ENCODE measurements around the gene SPRY2.

Gene SPRY2

DNA sequence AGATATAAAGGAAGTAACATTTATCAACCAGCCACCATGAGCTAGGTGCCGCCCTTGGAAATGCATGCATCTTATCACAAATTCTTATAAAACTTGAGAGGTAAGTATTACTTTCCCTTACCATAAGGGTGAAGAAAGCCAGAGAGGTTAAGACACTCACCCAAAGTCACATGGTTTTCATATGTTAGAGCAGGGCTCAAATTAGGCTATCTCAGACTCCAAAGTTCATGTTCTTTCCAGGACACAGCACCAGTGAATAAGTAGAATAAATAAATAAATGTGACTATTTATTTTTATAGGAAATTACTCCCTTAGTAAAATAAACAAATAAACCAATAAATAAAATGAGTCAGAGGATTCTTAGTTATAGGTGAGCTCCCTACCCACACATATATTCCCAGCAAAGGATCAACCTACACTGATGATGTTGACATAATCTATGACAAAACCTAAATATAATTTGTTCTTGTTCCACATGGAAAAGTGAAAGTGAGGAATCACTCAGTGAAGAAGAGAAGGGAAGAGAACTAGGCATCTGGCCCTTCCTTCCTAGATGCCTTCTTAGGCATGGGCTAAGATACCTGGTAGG, 27.2 kb downstream of the SPRY2 start:
- no peak for DNase-seq (ENCODE audit: low read depth)

DNA sequence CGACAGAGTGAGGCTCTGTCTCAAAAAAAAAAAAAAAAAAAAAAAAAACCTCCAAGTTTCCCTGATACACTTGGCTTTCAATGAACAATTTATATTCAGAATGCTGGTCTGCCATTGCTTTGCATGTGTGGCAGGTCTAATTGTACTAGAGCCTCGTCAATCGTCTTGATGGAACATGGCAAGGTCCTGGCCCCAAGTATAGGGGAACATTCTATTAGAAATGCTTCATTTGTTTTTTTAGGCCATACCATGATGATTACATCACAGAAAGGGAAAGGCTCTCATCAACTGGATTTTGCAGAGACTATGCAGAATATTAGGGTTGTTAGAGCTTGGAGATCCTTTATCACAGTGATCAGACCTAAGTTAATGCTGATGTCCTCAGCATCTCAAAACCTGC, 28.0 kb downstream of the SPRY2 start:
- DNase-seq (ENCODE audit: low read depth), result peak; percentile 60

DNA sequence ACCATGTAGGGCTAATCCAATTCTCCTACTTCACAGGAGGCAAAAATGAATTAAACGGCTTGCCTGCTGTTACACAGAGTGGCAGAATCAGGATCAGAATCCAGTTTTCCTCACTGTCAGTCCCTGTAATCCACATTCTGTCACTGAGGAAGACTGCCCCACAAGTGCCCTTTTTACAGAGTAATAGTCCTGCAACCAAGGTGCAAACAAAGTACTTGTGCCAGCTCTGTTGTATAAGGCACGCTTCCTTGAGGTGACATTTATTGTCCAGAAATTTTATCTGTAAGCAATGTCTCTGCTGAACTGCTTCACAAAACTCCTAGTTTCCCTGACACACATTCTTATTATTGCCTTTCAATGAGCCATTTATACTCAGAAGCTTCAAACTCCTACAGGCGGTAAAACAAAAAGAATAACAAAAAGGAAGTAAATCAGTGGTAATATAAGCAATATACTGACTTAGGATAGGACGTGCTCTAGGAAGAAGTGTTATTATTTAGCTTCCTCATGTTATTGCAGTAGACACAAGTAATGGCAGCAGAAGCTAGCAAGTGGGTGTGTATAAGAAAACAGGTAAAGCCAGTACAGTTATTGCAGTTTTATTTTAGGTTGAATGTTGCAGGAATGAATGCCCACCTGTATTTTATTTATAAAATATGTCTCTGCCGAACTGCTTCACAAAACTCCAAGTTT, 28.8 kb downstream of the SPRY2 start:
- DNase-seq (ENCODE audit: low read depth), result no peak

DNA sequence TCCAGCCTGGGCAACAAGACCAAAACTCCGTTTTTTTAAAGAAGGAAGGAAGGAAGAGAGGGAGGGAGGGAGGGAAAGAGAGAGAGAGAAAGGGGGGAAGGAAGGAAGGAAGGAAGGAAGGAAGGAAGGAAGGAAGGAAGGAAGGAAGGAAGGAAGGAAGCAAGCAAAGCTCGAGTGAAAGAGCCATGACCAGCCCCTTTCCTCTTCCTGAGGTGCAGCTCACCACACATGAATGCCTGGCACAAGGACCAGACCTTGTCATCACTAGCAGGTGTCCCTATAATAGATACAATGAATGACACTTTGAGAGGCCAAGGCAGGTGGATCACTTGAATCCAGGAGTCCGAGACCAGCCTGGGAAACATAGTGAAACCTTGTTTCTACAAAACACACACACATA, 31.0 kb downstream of the SPRY2 start:
- DNase-seq (ENCODE audit: low read depth), result no peak

DNA sequence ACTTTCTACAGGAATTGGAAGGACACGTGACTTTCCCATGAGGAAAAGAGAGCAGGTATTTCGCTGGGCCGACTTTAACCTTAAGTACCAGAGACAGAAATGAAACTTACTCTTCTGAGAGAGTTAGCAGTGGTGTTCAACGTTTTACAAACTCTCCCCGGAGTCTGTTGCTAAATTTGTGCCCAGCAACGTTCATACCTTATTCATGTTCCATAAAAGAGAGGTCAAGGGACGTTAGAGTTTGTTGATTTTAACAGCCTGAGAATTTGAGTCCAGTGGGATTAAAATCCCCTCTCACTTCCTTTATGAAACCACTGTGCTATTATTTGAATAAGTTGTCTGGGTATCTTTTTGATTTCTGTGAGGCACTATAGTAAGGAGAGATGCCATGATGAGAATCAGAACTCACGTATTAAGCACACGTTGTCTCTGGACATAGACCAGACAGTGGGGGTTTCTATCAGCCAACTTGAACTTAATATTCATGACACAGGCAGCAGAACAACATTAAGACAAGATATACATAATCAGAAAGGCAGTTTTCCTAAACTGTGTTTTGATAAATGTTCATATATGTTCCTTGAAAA, 33.4 kb downstream of the SPRY2 start:
- no peak for DNase-seq (ENCODE audit: low read depth)

DNA sequence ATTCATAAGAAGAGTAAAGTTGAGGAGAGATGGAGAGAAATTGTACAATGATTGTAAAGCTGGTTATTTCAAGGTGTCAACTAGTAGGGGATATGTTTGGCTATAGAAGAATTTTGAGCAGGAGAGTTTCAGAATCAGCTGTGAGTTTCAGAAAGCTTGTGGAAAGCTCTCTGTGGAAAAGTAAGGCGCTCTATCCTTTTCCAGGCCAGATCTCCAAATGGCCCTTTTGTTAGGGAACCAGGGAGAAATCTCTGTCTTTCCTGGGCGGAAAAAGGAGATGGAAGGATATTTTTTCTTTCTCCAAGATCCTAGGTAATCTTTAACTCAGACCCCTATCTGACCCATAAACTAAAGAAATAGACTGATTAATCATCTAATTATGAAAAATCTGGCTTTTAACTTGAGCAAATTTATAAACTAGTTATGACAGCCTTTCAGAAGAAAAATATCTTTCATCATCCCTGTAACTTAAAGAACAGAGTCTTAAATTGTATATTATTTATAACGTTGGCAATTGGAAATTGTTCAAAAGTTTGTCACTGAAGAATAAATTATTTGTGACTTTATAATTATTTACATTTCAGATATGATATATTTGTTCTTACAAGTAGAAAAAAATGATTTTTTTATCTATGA, 34.5 kb downstream of the SPRY2 start:
- no peak for DNase-seq (ENCODE audit: low read depth)

DNA sequence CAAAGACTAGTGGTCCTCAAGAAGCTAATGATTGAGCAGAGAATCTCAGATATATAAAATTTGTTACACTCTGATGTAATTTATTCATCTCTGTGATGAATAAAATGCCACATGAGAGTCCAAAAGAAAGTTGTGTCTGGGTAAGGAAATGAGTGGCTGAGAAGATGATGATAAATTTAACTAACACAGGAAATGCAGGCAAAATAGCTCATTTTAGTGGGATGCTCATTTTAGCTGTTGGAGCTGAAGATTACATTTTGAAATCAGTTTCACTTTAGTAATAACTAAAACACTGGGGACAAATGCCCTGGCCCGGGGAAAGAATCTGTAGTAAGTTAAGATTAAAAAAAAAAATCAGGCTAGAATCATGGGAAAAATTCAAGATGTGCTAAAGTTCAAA, 35.2 kb downstream of the SPRY2 start:
- peak; percentile 20 for DNase-seq (ENCODE audit: low read depth)

DNA sequence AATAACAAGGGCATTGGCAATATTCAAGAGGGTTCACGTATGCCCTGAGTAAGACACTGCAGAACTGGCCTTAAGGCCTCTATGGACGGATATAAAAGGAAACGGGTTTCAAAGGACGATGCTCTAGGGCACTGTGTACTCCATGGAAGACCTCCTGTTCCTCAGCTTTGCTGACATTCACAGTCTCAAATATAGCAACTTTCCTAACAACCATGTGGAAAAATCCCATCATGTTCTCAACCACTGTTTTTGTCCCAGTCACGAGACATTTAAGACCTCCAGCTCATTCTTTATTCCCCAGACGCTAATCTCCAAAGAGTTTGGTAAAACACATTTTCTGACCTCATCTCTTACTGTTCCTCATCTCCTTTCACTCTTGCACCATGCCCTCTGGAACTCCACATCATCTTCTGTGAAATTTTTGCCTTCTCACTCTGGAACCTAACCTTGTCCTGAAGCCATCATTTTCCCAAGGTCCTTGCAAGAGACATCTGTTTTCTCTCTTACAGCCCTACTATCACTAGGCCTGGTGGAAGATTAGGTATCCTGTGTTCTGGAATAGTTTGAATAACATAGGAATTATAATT, 37.6 kb downstream of the SPRY2 start:
- DNase-seq (ENCODE audit: low read depth), result no peak

DNA sequence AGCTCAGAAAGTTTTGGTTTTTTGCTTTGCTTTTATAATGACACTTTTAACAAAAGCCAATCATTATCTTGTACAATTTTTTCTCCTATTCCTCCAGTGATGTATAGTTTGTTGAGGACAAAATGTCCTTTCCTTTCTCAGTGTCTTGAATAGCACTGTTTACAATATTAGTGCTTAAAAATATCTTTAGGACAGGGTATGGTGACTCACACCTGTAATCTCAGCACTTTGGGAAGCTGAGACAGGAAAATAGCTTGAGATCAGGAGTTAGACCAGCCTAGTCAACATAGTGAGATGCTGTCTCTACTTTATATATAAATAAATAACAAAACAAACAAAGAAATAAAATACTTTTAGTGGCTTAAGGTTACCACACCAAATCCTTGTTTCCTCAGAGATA, 41.9 kb downstream of the SPRY2 start:
- DNase-seq (ENCODE audit: low read depth), result no peak

DNA sequence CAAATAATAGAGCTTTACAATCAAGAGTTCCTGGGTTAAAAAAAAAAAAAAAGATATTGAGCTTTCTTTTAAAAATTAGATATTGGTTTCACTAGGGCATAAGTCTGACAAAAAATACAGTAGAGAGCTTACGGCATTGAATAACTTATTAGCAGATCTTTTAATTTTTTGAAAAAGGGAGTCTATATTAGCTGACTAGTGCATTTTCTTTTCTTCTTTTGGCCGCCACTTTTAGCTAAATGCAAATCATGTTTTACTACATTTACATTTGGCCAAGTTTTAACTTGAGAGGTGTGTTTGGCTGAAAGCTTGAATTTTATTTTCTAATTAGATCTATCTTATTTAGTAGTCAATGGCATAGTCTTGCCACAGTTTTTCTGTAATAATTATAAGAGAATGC, 43.4 kb downstream of the SPRY2 start:
- no peak for DNase-seq (ENCODE audit: low read depth)

DNA sequence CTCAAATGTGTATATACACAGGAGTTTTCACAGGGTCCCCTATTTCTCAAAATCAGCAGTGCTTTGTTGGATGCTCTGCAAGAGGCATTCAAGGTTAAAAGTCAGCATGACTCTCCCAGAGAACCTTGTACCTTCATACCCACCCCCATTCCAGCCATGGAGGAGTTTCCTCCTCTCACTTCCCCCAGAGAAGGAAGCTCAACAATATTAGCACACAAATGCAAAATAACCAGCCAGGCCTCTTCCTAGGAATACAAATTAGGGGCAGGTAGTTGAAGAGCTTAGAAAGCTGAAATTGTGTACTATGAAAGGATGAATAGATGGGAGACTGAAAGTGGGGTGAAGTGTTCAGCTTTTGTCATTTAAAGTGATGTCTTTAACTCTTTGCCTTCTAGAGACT, 43.8 kb downstream of the SPRY2 start:
- DNase-seq (ENCODE audit: low read depth), result no peak

DNA sequence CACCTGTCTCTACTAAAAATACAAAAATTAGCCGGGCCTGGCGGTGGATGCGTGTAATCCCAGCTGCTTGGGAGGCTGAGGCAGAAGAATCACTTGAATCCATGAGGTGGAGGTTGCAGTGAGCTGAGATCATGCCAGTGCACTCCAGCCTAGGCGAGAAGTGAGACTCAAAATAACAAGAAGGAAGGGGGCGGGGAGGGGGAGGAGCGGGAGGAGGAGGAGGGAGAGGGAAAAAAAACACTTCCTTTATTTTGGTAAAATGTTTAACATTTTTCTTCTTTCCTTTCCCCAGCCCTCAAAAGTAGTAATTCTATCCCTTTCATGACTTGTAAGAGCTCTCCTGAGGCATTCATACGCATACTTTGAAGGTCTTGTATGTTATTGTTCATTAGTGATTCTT, 44.3 kb downstream of the SPRY2 start:
- no peak for DNase-seq (ENCODE audit: low read depth)

DNA sequence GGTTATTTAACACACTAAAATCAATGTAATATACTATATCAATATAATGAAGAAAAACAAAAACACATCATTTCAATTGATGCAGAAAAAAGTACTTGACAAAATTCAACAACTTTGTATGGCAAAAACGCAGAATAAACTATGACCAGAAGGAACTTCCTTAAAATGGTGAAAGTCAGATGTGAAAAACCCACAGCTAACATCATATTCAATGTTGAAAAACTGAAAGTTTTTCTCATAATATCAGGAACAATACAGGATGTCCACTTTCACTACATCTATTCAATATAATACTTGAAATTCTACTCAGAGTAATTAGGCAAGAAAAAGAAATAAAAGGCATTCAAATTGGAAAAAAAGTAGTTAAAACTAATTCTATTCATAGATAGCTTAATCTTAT, 50.3 kb downstream of the SPRY2 start:
- no peak for DNase-seq (ENCODE audit: low read depth)
